Gastrocnemius medialis (tissue), 4 donors: Measurements from ENCODE around the gene PALM3.

Experiments used
- POLR2A ChIP-seq, 2 donors: fragments of 450-650 bp; IDR thresholded peaks; one replicate each; pipeline ENCODE4 v1.6.1; 2017; ENCODE audit warnings: antibody characterized with exemption in 2 of 2, mild to moderate bottlenecking in 2 of 2, moderate library complexity in 2 of 2
- TF ChIP-seq, protein P1 (sequence below), 5 experiments: fragments of 450-650 bp in 3 of 5; fragments of 200-600 bp in 2 of 5; sonication (generic) in 2 of 5; IDR thresholded peaks in 4 of 5; conservative IDR thresholded peaks in 1 of 5; 1 replicate in 4 of 5; 2 replicates in 1 of 5; pipeline ENCODE4 v1.5.1; 2016 to 2019; ENCODE audit warnings: antibody characterized with exemption in 5 of 5, mild to moderate bottlenecking in 3 of 5, moderate library complexity in 3 of 5

DNA sequence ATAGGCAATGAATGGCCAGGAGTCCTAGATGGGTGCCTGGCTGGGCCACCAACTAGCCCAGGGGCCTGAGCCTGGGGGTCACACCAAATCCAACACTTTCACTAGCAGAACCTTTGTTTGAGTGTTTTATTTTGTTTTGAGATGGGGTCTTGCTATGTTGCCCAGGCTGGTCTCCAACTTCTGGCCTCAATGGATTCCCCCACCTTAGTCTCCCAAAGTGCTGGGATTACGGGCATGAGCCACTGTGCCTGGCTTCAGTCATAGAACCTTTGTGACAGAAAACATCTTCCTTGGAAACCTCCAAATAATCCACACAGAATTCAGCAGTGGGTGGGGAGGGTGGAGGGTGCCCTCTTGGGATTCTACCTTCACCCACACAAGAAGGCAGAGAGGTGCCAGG lies 49.6 kb upstream of the PALM3 start:
- TF ChIP-seq, protein P1, sequence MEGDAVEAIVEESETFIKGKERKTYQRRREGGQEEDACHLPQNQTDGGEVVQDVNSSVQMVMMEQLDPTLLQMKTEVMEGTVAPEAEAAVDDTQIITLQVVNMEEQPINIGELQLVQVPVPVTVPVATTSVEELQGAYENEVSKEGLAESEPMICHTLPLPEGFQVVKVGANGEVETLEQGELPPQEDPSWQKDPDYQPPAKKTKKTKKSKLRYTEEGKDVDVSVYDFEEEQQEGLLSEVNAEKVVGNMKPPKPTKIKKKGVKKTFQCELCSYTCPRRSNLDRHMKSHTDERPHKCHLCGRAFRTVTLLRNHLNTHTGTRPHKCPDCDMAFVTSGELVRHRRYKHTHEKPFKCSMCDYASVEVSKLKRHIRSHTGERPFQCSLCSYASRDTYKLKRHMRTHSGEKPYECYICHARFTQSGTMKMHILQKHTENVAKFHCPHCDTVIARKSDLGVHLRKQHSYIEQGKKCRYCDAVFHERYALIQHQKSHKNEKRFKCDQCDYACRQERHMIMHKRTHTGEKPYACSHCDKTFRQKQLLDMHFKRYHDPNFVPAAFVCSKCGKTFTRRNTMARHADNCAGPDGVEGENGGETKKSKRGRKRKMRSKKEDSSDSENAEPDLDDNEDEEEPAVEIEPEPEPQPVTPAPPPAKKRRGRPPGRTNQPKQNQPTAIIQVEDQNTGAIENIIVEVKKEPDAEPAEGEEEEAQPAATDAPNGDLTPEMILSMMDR (IDR thresholded peaks at IDR 0.05 in 4 of 5, conservative IDR thresholded peaks at IDR 0.05 in 1 of 5), result no peak
- TF ChIP-seq POLR2A (IDR thresholded peaks at IDR 0.05), result no peak
